ENCODE measurements around the gene SLC7A4. TPM values are rescaled to one million over a fixed set of nuclear protein-coding genes. Genes with fewer than 3 reads are reported as not detected.

The SLC7A4 gene
- total RNA-seq, 1 experiment from 2014 or later: not detected

DNA sequence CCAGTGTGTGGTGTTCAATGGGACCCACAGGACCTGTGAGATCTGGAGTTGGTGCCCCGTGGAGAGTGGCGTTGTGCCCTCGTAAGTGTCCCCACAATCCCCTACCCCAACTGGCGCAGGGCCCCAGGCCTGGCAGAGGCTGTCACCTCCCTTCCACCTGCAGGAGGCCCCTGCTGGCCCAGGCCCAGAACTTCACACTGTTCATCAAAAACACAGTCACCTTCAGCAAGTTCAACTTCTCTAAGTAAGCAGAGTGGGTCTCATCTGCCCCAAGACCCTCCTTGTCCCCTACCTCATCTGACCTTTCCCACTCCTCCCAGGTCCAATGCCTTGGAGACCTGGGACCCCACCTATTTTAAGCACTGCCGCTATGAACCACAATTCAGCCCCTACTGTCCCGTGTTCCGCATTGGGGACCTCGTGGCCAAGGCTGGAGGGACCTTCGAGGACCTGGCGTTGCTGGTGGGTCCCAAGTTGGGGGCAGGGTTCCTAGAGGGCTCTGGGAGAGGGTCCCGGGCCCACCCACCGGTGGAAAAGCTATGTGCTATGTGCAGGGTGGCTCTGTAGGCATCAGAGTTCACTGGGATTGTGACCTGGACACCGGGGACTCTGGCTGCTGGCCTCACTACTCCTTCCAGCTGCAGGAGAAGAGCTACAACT is 9.3 kb downstream of the SLC7A4 start:
- no TSS peak for BruUV-seq (replicated peaks)
- TF ChIP-seq, protein P1, sequence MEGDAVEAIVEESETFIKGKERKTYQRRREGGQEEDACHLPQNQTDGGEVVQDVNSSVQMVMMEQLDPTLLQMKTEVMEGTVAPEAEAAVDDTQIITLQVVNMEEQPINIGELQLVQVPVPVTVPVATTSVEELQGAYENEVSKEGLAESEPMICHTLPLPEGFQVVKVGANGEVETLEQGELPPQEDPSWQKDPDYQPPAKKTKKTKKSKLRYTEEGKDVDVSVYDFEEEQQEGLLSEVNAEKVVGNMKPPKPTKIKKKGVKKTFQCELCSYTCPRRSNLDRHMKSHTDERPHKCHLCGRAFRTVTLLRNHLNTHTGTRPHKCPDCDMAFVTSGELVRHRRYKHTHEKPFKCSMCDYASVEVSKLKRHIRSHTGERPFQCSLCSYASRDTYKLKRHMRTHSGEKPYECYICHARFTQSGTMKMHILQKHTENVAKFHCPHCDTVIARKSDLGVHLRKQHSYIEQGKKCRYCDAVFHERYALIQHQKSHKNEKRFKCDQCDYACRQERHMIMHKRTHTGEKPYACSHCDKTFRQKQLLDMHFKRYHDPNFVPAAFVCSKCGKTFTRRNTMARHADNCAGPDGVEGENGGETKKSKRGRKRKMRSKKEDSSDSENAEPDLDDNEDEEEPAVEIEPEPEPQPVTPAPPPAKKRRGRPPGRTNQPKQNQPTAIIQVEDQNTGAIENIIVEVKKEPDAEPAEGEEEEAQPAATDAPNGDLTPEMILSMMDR (IDR thresholded peaks at IDR 0.05 in 2 of 3, conservative IDR thresholded peaks at IDR 0.05 in 1 of 3; ENCODE audit: borderline replicate concordance in 1 of 3, insufficient read depth in 1 of 3, low read depth in 2 of 3, low read length in 2 of 3): peak in 2 of 3 experiments; percentile 18 to 30; a peak in 3 of 6 replicates
- TF ChIP-seq SIN3A (IDR thresholded peaks at IDR 0.05; ENCODE audit: low read depth): no peak
- intact Hi-C loops (cut with micrococcal nuclease): no loop called here
- no peak for DNase-seq (ENCODE audit: low read depth, low spot score)
- Histone ChIP-seq H2AFZ (ENCODE audit: low read depth, low read length, poor library complexity, severe bottlenecking) (no peak overlapping the region), H3K9me3 (ENCODE audit: control insufficient read depth in 1 of 2, insufficient read depth in 1 of 2, low read depth in 1 of 2, low read length in 2 of 2) (no peaks in the 10 kb centered on the region), H3K27me3 (ENCODE audit: insufficient read depth, low read length) (no peaks in the 10 kb centered on the region), H3K36me3 (ENCODE audit: control insufficient read depth in 1 of 2, insufficient read depth in 2 of 2, low read length in 2 of 2) (no peaks in the 10 kb centered on the region), H3K9ac (ENCODE audit: low read length) (no peak overlapping the region), H3K4me2 (ENCODE audit: low read length) (no peak overlapping the region), H3K4me1 (ENCODE audit: control insufficient read depth in 1 of 2, insufficient read depth in 2 of 2, low read length in 2 of 2) (no peaks in the 10 kb centered on the region), H3K79me2 (ENCODE audit: insufficient read depth, low read length) (no peaks in the 10 kb centered on the region), H4K20me1 (ENCODE audit: insufficient read depth) (no peaks in the 10 kb centered on the region), H3K4me3 (replicated peaks in 1 of 2; ENCODE audit: low read depth in 1 of 2, low read length in 2 of 2) (no peak overlapping the region), H3K9me2 (ENCODE audit: insufficient read depth) (no peaks in the 10 kb centered on the region), H3K27ac (ENCODE audit: low read depth, low read length) (no peak overlapping the region)
- POLR2A ChIA-PET: no interaction called here
- peak; percentile 57; the same call in 1 of the 2 replicates for ATAC-seq
- CTCF ChIA-PET: no interaction called here
- RAD21 ChIA-PET (ENCODE audit: low non-redundant PET in 1 of 2, low total read pairs in 2 of 2, uncharacterized antibody in 2 of 2, unreplicated experiment in 2 of 2): no interaction called here

DNA sequence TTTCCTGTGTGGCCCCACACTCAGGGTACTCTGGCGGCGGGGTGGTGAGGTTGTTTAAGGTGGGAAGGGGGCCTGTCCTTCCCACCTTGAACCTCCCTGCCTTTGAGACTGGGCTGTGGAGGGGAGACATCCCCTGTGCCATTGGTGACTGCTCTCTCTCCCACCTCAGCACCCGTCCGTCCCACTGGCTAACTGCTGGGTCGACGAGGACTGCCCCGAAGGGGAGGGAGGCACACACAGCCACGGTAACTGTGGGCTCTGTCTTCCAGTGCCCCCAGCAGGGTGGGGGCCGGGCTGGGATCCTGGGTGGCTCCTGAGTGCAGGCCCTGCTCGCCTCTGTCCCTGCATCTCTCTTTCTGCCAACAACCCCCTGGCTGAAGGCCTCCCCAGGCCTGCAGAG is 9.9 kb downstream of the SLC7A4 start:
- POLR2A ChIA-PET: no interaction called here
- CTCF ChIA-PET: no interaction called here
- no peak for ATAC-seq

More for the DNA sequence above, 9.9 kb downstream of the SLC7A4 start:
- Histone ChIP-seq H3K4me2 (ENCODE audit: low read length) (no peak overlapping the region), H3K79me2 (ENCODE audit: insufficient read depth, low read length) (no peaks in the 10 kb centered on the region), H2AFZ (ENCODE audit: low read depth, low read length, poor library complexity, severe bottlenecking) (no peak overlapping the region), H3K4me1 (ENCODE audit: control insufficient read depth in 1 of 2, insufficient read depth in 2 of 2, low read length in 2 of 2) (no peaks in the 10 kb centered on the region), H3K9me2 (ENCODE audit: insufficient read depth) (no peaks in the 10 kb centered on the region), H3K4me3 (replicated peaks in 1 of 2; ENCODE audit: low read depth in 1 of 2, low read length in 2 of 2) (no peak overlapping the region), H3K27ac (ENCODE audit: low read depth, low read length) (no peak overlapping the region), H3K27me3 (ENCODE audit: insufficient read depth, low read length) (no peaks in the 10 kb centered on the region), H3K9me3 (ENCODE audit: control insufficient read depth in 1 of 2, insufficient read depth in 1 of 2, low read depth in 1 of 2, low read length in 2 of 2) (no peaks in the 10 kb centered on the region), H3K9ac (ENCODE audit: low read length) (no peak overlapping the region), H4K20me1 (ENCODE audit: insufficient read depth) (no peaks in the 10 kb centered on the region), H3K36me3 (ENCODE audit: control insufficient read depth in 1 of 2, insufficient read depth in 2 of 2, low read length in 2 of 2) (no peaks in the 10 kb centered on the region)
- no peak for DNase-seq (ENCODE audit: low read depth, low spot score)
- intact Hi-C loops (cut with micrococcal nuclease): no loop called here
- RAD21 ChIA-PET (ENCODE audit: low non-redundant PET in 1 of 2, low total read pairs in 2 of 2, uncharacterized antibody in 2 of 2, unreplicated experiment in 2 of 2): no interaction called here
- BruUV-seq (replicated peaks): no TSS peak
- TF ChIP-seq FOSL1 (IDR thresholded peaks at IDR 0.05; ENCODE audit: low read depth): no peak
- TF ChIP-seq, protein P2, sequence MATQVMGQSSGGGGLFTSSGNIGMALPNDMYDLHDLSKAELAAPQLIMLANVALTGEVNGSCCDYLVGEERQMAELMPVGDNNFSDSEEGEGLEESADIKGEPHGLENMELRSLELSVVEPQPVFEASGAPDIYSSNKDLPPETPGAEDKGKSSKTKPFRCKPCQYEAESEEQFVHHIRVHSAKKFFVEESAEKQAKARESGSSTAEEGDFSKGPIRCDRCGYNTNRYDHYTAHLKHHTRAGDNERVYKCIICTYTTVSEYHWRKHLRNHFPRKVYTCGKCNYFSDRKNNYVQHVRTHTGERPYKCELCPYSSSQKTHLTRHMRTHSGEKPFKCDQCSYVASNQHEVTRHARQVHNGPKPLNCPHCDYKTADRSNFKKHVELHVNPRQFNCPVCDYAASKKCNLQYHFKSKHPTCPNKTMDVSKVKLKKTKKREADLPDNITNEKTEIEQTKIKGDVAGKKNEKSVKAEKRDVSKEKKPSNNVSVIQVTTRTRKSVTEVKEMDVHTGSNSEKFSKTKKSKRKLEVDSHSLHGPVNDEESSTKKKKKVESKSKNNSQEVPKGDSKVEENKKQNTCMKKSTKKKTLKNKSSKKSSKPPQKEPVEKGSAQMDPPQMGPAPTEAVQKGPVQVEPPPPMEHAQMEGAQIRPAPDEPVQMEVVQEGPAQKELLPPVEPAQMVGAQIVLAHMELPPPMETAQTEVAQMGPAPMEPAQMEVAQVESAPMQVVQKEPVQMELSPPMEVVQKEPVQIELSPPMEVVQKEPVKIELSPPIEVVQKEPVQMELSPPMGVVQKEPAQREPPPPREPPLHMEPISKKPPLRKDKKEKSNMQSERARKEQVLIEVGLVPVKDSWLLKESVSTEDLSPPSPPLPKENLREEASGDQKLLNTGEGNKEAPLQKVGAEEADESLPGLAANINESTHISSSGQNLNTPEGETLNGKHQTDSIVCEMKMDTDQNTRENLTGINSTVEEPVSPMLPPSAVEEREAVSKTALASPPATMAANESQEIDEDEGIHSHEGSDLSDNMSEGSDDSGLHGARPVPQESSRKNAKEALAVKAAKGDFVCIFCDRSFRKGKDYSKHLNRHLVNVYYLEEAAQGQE (IDR thresholded peaks at IDR 0.05; ENCODE audit: low read depth): no peak
- no peak for TF ChIP-seq EGR1 (IDR thresholded peaks at IDR 0.05; ENCODE audit: low read depth)
